A549 treated with Hydrocortisone at 1 μM for 4 hours (cell line): Measurements from ENCODE around the gene HSBP1. TPM values are rescaled to one million over a fixed set of nuclear protein-coding genes. Genes with fewer than 3 reads are reported as not detected.

Source experiments
- total RNA-seq: library from RNA; stranded (reverse); fragments of 200-300 nt; extraction: Qiagen RNA extraction; gene quantifications from 5 replicates; pipeline ENCODE4 v1.2.3, GENCODE V29; 2022

Gene HSBP1
- total RNA-seq, result 112 to 203 TPM (median 194 TPM) in 5 replicates

GRCh38 chr16:83807710-83808572, at the start of gene HSBP1:
TSS of gene HSBP1 (plus strand) at chr16:83807978. CDS start at chr16:83808077, 99 bp downstream.

Other genes starting within 250 kb of the HSBP1 start
- gene MLYCD, start 91.1 kb downstream of the HSBP1 start, total RNA-seq, result 1.3 to 2.3 TPM (median 1.9 TPM) in 5 replicates
- 15.0 to 31.1 TPM (median 16.1 TPM) in 5 replicates for gene OSGIN1, start 145.3 kb downstream of the HSBP1 start, total RNA-seq
- 1.4 to 2.9 TPM (median 2.4 TPM) in 5 replicates for gene NECAB2, start 160.3 kb downstream of the HSBP1 start, total RNA-seq
- gene SLC38A8, start 234.8 kb downstream of the HSBP1 start, total RNA-seq, result 0.46 TPM in 1 of 5 replicates, not detected in the others